Measurements from ENCODE around the gene RBBP8NL. TPM values are rescaled to one million over a fixed set of nuclear protein-coding genes. Genes with fewer than 3 reads are reported as not detected.

Gene RBBP8NL
- total RNA-seq, 2 experiments from 2014 or later: not detected

DNA sequence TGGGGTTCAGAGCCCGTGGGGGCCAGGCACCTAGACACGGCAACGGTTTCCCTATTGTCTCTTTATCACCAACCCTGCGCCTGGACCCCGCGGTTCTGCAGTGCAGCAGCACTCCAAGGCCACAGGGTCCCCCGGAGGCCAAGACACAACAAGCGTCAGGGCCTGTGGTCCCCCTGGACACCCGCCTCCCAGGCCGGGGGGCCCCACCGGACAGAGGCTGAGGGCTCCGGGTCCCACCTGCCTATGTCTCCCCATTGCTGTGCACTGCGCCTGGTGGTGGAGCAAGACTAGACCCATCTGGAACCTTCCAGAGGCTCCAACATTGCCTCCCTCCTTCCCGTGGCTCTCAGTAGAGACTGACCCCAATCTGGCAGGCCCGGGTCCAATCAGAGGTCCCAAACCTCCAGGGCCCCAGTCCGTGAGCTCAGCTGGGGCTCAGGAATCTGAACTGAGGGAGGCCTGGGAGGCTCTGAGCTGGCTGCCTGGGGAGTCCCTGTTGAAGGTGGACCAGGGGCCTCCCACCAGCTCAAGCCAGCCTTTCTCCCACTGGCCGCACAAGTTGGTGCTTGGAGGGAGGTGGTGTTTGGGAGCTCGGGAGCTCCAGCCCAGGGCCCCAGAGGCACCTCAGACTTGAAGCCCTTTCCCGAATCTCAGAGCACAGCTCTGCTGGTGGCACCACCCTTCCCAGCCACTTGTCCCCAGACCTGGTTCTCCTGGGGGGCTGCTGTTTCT, 39.6 kb upstream of the RBBP8NL start:
- no peak for ATAC-seq (ENCODE audit: low read depth)
- no peaks in the 10 kb centered on the region for H3K36me3 Mint-ChIP-seq
- POLR2A ChIA-PET: no interaction called here
- no peaks in the 10 kb centered on the region for H3K4me1 Mint-ChIP-seq
- H3K27me3 Mint-ChIP-seq: peaks cover 8% of the 10 kb centered on the region
- no peak overlapping the region for H3K27ac Mint-ChIP-seq
- no peak overlapping the region for H3K4me3 Mint-ChIP-seq
- no peak for DNase-seq
- no peaks in the 10 kb centered on the region for H3K9me3 Mint-ChIP-seq

DNA sequence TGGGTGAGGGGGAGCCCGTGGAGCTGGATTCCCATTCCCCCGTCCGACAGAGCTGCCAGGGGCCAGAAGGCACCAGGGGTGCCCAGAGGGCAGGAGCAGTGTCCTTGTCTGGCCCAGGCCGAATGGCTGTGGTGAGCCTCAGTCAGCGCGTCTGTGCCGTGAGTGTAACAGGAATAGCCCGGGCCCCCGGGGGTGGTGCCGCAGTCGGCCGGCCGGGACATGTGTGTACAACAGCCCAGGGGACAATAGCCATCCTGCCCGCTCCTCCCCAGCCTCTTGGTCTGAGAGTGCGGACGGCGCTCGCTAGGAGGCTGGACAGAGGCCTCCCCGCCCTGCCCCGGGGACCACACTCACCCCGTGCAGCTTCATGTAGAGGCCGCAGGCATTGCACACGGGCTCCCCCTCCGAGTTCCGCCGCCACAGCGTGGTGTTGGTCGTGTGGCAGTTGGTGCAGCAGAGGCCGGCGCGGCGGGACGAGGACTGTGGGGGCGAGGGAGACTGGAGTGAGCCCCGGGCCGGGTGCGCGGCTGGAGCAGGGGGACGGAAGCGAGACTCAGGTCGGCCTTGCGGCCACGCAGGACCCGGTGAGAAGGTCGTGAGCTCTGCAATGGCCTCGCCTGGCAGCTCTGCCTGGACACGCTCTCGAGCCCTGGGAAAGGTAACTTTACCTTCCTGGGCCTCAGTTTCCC, 38.9 kb upstream of the RBBP8NL start:
- POLR2A ChIA-PET: no interaction called here
- no peak for ATAC-seq (ENCODE audit: low read depth)
- Mint-ChIP-seq H3K9me3 (no peaks in the 10 kb centered on the region), H3K36me3 (no peaks in the 10 kb centered on the region), H3K27ac (no peak overlapping the region), H3K4me3 (no peak overlapping the region), H3K27me3 (peaks cover 4% of the 10 kb centered on the region), H3K4me1 (no peaks in the 10 kb centered on the region)
- no peak for DNase-seq

DNA sequence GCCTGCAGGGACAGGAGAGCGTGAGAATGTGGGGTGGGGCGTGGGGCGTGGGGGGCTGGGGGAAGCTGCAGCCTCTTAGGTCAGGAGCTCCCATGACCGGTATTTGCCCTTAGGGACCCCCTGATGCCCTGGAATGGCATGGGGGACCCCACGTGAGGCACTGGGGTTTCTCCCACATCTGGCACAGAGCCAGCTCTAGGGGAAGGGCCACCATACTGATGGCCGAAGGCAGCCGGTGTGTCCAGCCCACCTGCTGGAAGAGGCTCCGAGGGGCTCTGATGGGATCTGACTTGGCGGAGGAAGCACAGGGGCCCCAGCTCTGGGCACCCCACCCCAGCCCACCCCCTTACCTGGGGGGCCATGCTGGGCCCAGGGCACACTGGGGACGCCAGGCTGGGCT, 37.7 kb upstream of the RBBP8NL start:
- DNase-seq (no peak), ATAC-seq (ENCODE audit: low read depth) (no peak)
- Mint-ChIP-seq H3K4me3 (no peak overlapping the region), H3K9me3 (no peaks in the 10 kb centered on the region), H3K27me3 (peaks cover 1% of the 10 kb centered on the region), H3K36me3 (no peaks in the 10 kb centered on the region), H3K27ac (no peak overlapping the region), H3K4me1 (no peaks in the 10 kb centered on the region)
- POLR2A ChIA-PET: no interaction called here

DNA sequence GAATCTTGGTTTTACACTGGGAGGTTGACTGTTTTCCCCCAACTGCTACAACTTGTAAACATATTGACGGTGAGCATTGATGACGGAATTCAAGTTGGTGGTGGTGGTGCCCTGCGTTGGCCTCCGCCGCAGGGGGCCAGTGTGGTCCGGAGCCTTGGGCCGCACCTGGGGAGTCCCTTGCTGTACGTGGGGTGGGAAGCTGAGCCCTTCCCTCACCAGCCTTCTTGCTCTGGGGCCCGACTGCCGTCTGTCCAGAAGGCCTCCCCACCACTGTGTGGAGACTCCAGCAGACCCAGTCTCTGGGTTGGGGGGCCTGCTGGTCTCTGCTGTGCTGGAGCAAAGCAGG, 37.1 kb upstream of the RBBP8NL start:
- Mint-ChIP-seq H3K27me3 (no peaks in the 10 kb centered on the region), H3K4me1 (no peaks in the 10 kb centered on the region), H3K36me3 (no peaks in the 10 kb centered on the region), H3K27ac (no peak overlapping the region), H3K9me3 (no peaks in the 10 kb centered on the region), H3K4me3 (no peak overlapping the region)
- ATAC-seq (ENCODE audit: low read depth) (no peak), DNase-seq (no peak)
- POLR2A ChIA-PET: no interaction called here

DNA sequence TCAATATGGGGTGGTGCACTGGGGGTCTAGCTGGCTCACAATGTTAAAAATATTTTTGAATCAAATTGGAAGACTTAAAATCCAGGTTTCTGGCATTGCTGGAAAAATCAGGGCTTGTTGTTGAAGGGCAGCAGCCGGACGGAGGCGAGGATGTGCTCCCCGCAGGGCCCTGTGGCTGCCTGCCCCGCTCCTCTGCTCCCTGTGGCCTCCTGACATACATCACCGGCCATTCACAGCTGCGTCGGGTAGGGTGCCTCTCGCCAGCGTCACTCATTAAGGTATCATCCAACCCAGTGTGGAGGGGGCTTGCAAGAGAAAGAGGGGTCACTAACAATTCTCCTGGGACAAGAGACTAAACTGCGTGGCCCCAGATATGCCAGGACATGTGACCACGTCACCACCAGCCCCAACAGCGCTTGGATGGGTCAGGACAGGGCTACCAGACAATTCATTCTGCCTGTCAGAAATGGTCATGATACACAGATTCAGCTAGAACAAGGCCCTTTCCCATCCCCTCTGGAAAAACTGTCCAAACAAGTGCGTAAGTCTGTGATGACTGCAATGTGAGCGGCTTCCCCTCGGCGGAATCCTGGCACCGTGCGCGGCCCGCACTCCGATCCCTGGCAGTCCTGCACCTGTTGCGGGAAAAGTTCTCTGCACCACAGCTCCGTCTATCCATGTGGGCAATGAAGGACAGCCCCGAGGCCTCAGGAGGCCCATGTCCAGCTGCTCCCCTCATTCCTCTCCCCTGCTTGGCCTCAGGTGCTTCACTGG, 36.5 kb upstream of the RBBP8NL start:
- POLR2A ChIA-PET: no interaction called here
- Mint-ChIP-seq H3K27ac (no peak overlapping the region), H3K9me3 (no peaks in the 10 kb centered on the region), H3K36me3 (no peaks in the 10 kb centered on the region), H3K4me3 (no peak overlapping the region), H3K27me3 (no peaks in the 10 kb centered on the region), H3K4me1 (no peaks in the 10 kb centered on the region)
- DNase-seq (no peak), ATAC-seq (ENCODE audit: low read depth) (no peak)

DNA sequence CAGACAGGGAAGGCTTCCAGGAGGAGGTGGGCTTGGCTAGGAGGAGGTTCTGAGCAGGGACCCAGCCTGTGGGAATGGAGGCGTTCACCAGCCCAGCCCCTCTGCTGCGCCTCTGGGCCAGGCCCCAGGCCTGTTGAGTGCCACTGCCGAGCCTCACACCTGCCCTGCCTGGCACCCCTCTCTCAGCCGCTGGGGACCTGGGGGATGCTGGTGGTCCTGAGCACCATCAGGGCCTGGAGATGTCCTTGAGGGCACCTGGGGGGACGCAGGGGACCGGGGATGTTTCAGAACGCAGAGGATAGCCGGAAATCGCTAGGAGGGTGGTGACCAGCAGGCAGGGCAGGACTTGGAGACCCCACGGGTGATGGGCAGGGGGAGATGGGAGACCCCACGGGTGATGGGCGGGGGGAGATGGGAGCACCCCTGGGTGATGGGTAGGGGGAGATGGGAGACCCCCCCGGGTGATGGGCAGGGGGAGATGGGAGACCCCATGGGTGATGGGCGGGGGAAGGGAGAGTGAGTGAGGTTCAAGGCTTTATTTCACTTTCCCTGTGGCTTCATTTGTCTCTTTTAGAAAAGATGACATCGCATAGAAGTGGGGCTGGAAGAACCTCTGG, 35.7 kb upstream of the RBBP8NL start:
- Mint-ChIP-seq H3K9me3 (no peaks in the 10 kb centered on the region), H3K27me3 (no peaks in the 10 kb centered on the region), H3K36me3 (no peaks in the 10 kb centered on the region), H3K27ac (no peak overlapping the region), H3K4me3 (no peak overlapping the region), H3K4me1 (no peaks in the 10 kb centered on the region)
- POLR2A ChIA-PET: no interaction called here
- DNase-seq (no peak), ATAC-seq (ENCODE audit: low read depth) (no peak)

DNA sequence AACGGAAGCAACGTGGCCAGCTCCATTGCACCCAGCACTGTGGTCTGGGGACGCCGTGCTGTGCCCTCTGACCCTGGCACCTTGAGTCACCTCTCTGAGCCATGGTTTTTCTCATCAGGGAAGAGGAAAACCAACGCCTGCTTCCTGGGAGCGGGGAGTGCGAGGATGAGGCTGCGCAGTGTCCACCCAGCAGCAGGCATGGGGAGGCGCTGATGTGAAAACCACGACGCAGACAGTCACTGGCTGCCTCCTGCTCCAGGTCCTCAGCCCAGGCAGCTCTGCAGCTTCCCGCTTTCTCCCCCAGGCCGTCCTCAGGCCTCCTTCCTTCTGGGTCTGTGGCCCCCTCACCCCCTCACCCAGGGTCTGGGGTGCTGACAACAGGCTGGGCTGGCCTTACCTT, 34.5 kb upstream of the RBBP8NL start:
- DNase-seq (no peak), ATAC-seq (ENCODE audit: low read depth) (no peak)
- no peaks in the 10 kb centered on the region for H3K36me3 Mint-ChIP-seq
- H3K4me3 Mint-ChIP-seq: no peak overlapping the region
- no peaks in the 10 kb centered on the region for H3K9me3 Mint-ChIP-seq
- H3K27ac Mint-ChIP-seq: no peak overlapping the region
- no peaks in the 10 kb centered on the region for H3K27me3 Mint-ChIP-seq
- POLR2A ChIA-PET: no interaction called here
- no peaks in the 10 kb centered on the region for H3K4me1 Mint-ChIP-seq

DNA sequence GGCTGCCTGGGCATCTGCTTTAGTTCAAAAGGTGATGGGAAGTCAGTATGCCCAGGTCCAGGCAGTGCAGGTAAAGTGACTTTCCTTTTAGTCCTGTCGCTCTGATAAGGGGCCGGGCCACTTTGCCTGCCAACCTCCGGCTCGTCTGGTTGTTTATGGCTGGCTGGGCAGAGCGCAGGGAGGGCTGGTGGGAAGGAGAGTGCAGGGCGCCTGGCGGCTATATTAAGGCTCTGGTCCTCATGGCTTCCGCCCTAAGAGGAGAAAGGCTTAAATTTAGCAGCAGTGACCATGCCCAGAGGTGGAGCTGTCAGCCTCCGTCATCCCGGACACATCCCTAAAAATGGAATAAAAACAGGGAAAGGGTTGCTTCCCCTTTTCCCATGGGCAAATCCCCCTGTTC, 33.8 kb upstream of the RBBP8NL start:
- peaks cover under 1% of the 10 kb centered on the region for H3K4me1 Mint-ChIP-seq

DNA sequence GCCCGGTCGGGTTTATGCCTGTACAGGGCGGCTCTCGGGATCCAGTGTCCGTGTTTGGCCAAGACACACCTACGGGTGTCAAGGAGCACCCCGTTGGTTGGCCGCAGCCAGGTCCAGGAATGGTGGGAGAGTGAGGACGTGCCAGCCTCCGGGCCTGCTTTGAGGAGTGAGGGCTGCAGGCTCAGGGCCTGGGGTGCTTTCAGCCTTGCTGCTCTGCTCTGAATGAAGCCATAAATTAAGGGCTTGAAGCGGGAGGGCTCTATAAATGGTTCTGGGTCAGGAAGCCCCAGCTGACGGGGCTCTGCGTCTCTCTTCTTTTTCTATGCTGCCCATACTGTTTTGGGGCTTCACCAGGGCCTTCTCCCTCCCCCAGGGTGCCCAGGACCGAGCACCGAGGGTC, 33.3 kb upstream of the RBBP8NL start:
- Mint-ChIP-seq H3K9me3 (no peaks in the 10 kb centered on the region), H3K27me3 (no peaks in the 10 kb centered on the region), H3K36me3 (no peaks in the 10 kb centered on the region), H3K4me1 (peaks cover 1% of the 10 kb centered on the region), H3K4me3 (no peak overlapping the region), H3K27ac (no peak overlapping the region)
- DNase-seq (no peak), ATAC-seq (ENCODE audit: low read depth) (no peak)
- POLR2A ChIA-PET: no interaction called here

More for the DNA sequence above, 33.8 kb upstream of the RBBP8NL start:
- H3K4me3 Mint-ChIP-seq: no peak overlapping the region
- POLR2A ChIA-PET: no interaction called here
- DNase-seq: no peak
- no peak for ATAC-seq (ENCODE audit: low read depth)
- H3K27me3 Mint-ChIP-seq: no peaks in the 10 kb centered on the region
- no peaks in the 10 kb centered on the region for H3K9me3 Mint-ChIP-seq
- no peaks in the 10 kb centered on the region for H3K36me3 Mint-ChIP-seq
- no peak overlapping the region for H3K27ac Mint-ChIP-seq

DNA sequence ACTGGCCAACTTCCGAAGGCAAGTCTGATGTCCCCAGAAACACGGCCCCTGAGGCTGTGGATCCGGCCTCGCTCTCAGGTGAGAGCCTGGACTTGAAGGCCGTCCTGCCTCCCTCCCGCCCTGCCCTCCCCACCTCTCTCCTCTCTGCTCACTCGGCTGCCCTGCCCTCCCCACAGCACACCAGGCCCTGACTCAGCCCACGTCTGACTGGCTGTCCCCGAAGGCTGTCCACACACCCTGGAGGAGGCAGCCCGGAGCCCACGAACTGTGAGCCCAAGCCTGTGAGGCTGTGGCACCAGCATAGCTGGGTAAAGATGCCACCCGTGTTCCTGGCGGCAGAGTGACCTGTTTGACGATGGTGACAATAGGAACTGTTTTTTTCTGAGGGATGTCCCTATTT, 32.1 kb upstream of the RBBP8NL start:
- POLR2A ChIA-PET: no interaction called here
- no peaks in the 10 kb centered on the region for H3K36me3 Mint-ChIP-seq
- ATAC-seq (ENCODE audit: low read depth): no peak

DNA sequence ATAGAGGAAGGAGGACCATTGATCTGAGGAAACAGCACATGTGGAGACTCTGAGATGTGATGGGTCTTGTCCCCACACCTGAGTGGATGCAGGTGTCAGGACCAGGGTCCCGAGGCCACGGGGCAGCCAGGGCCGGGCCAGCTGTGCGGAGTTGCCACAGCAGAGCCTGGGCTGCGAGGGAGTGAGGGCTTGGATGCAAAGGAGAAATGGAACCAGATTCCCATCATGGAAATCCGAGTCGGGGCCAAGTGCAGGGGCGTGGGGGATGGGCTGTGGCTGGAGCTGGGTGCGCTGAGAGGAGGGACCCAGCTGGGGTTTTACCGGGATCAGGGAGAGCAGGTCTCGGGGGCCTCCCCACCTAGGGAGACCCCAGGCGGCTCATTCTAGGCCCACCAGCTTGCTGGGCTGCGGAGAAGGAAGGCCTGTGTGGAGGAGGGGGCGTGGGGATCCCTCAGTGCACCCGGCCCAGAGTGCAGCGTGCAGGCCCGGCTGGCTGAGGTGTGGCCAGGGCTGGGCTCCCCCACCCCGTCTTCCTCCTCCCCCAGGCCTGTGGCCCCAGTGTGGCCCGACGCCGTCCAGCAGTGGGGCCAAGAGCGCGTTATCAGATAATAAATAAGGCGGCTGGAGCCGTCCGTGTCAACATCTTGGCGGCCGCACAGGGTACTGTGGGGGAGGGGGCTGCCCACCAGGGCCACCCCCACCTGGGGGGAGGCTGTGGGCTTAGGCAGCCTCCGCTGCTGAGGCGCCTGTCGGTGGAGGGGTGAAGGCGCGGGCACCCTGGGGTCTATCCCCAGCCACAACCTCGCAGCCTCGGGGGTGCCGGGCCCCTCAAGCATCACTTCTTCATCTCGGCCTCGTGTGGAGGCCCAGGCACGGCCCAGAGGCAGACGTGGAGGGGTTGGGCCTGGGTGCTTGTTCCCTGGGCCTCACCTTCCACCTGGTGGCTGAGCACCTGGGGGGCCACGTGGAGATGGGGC, 31.2 kb upstream of the RBBP8NL start:
- DNase-seq (no peak), ATAC-seq (ENCODE audit: low read depth) (no peak)
- Mint-ChIP-seq H3K27ac (no peak overlapping the region), H3K9me3 (no peaks in the 10 kb centered on the region), H3K4me3 (no peak overlapping the region), H3K36me3 (no peaks in the 10 kb centered on the region), H3K27me3 (peaks cover 3% of the 10 kb centered on the region), H3K4me1 (peaks cover 1% of the 10 kb centered on the region)
- POLR2A ChIA-PET: no interaction called here

More for the DNA sequence above, 32.1 kb upstream of the RBBP8NL start:
- Mint-ChIP-seq H3K4me1 (peaks cover 1% of the 10 kb centered on the region), H3K27me3 (no peaks in the 10 kb centered on the region), H3K27ac (no peak overlapping the region), H3K9me3 (no peaks in the 10 kb centered on the region), H3K4me3 (no peak overlapping the region)
- DNase-seq: no peak

DNA sequence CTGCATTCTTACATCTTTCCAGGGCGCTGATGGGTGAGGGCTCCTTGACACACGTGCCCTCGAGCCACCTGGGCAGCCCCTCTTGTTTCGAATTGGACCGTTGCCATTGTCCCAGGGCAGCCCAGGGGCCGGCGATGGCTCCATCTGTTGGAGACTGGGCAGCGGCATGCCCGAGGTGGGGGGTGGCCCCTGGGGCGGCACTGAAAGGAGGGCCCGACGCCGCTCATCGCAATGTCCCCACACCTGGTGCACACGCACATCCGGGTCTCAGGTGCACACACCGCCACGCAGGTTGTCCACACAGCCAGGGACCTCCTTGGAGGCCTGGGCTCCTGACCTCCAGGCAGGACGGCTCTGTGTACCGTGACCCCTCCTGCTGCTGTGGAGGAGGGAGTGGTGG, 30.5 kb upstream of the RBBP8NL start:
- DNase-seq: no peak
- Mint-ChIP-seq H3K4me3 (no peak overlapping the region), H3K9me3 (no peaks in the 10 kb centered on the region), H3K36me3 (no peaks in the 10 kb centered on the region), H3K27me3 (peaks cover 3% of the 10 kb centered on the region), H3K4me1 (peaks cover 1% of the 10 kb centered on the region), H3K27ac (no peak overlapping the region)
- POLR2A ChIA-PET: no interaction called here
- no peak for ATAC-seq (ENCODE audit: low read depth)

DNA sequence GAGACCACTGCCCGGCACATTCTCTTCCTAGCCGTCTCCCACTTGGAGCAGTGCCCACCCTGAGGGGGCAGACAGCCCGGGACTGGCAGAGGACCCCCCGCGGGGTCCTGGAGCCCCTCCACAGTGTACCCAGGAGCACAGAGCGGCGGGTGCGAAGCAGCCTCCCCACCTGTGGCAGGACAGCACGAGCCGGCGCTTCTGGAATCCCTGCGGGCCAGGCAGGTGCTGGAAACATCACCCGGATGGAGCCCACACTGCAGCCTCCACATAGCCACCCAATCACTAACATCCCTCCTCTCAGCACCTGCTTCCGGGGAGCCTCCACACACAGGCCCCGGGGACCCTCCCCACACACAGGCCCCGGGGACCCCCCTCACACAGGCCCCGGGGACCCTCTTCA, 29.8 kb upstream of the RBBP8NL start:
- H3K9me3 Mint-ChIP-seq: no peaks in the 10 kb centered on the region
- no peak overlapping the region for H3K27ac Mint-ChIP-seq
- POLR2A ChIA-PET: no interaction called here
- no peak for DNase-seq
- peaks cover 3% of the 10 kb centered on the region for H3K27me3 Mint-ChIP-seq
- no peak overlapping the region for H3K4me3 Mint-ChIP-seq
- no peak for ATAC-seq (ENCODE audit: low read depth)
- peaks cover 1% of the 10 kb centered on the region for H3K4me1 Mint-ChIP-seq
- H3K36me3 Mint-ChIP-seq: no peaks in the 10 kb centered on the region
